Calu3 (cell line): ENCODE results near the gene CHST1. TPM values are rescaled to one million over a fixed set of nuclear protein-coding genes. Genes with fewer than 3 reads are reported as not detected.

Experiments
- BruUV-seq: library from RNA; stranded (reverse); fragments of 400-500 nt; replicated peaks from 2 replicates; lab custom pipeline; 2021; lab: Mats Ljungman, UMichigan
- CTCF ChIA-PET: fragments of 300-600 bp; sonication (Branson Sonifier 250); formaldehyde crosslinking; loops from one replicate; lab custom pipeline; 2022; ENCODE audit warnings: antibody characterized with exemption; lab: Charles Lee
- DNase-seq: peaks from one replicate; pipeline ENCODE4 v3.0.0; 2022
- H3K27ac Mint-ChIP-seq: one replicate; pipeline ENCODE4 v1.8.0; 2022; ENCODE audit warnings: mixed read lengths; ENCODE audit not compliant: unreplicated experiment
- H3K27me3 Mint-ChIP-seq: one replicate; pipeline ENCODE4 v1.8.0; 2022; ENCODE audit warnings: mixed read lengths; ENCODE audit not compliant: unreplicated experiment
- H3K36me3 Mint-ChIP-seq: one replicate; pipeline ENCODE4 v1.8.0; 2022; ENCODE audit warnings: mild to moderate bottlenecking, moderate library complexity, mixed read lengths; ENCODE audit not compliant: insufficient read depth, unreplicated experiment
- H3K4me1 Mint-ChIP-seq: one replicate; pipeline ENCODE4 v1.8.0; 2022; ENCODE audit warnings: mild to moderate bottlenecking, low read depth, mixed read lengths; ENCODE audit not compliant: unreplicated experiment
- H3K4me3 Mint-ChIP-seq: one replicate; pipeline ENCODE4 v1.8.0; 2022; ENCODE audit warnings: mild to moderate bottlenecking, low read depth, moderate library complexity, mixed read lengths; ENCODE audit not compliant: unreplicated experiment
- H3K9me3 Mint-ChIP-seq: one replicate; pipeline ENCODE4 v1.8.0; 2022; ENCODE audit warnings: low read depth, mixed read lengths; ENCODE audit not compliant: unreplicated experiment
- CTCF ChIP-seq: fragments of 200-600 bp; IDR thresholded peaks from one replicate; pipeline ENCODE4 v1.8.0; 2022; ENCODE audit warnings: antibody characterized with exemption; ENCODE audit not compliant: unreplicated experiment
- intact Hi-C: fragments of 100-400 bp; cut with micrococcal nuclease; formaldehyde crosslinking; loops from one replicate; pipeline ENCODE4 v1.10.0; 2022; ENCODE audit not compliant: unreplicated experiment
- total RNA-seq: library from RNA; stranded (reverse); gene quantifications from 2 replicates; pipeline ENCODE4 v1.2.3, GENCODE V29; 2022

CHST1 gene
- total RNA-seq, 1 experiment from 2014 or later: not detected

GRCh38 chr11:45650166-45651095 lies 15.0 kb downstream of the CHST1 start:
- no peak for DNase-seq
- H3K9me3 Mint-ChIP-seq: no peaks in the 10 kb centered on the region
- CTCF ChIA-PET: no interaction called here
- H3K36me3 Mint-ChIP-seq: no peaks in the 10 kb centered on the region
- no peak overlapping the region for H3K4me3 Mint-ChIP-seq
- intact Hi-C loops: loop anchor here (10.0 kb wide), 2 partner anchors 276 to 306 kb away; no protein-coding TSS in a partner anchor
- no peak for TF ChIP-seq CTCF
- no peaks in the 10 kb centered on the region for H3K4me1 Mint-ChIP-seq
- no peak overlapping the region for H3K27ac Mint-ChIP-seq
- H3K27me3 Mint-ChIP-seq: peaks cover 93% of the 10 kb centered on the region
- BruUV-seq: no TSS peak

GRCh38 chr11:45649544-45650165 lies 15.8 kb downstream of the CHST1 start:
- H3K36me3 Mint-ChIP-seq: no peaks in the 10 kb centered on the region
- H3K27me3 Mint-ChIP-seq: peaks cover 96% of the 10 kb centered on the region
- CTCF ChIA-PET: no interaction called here
- no peaks in the 10 kb centered on the region for H3K4me1 Mint-ChIP-seq
- no TSS peak for BruUV-seq
- no peak overlapping the region for H3K4me3 Mint-ChIP-seq
- DNase-seq: no peak
- intact Hi-C loops: loop anchor here (10.0 kb wide), 2 partner anchors 275 to 305 kb away; no protein-coding TSS in a partner anchor
- no peak overlapping the region for H3K27ac Mint-ChIP-seq
- no peaks in the 10 kb centered on the region for H3K9me3 Mint-ChIP-seq
- no peak for TF ChIP-seq CTCF

GRCh38 chr11:45648931-45649330 lies 16.5 kb downstream of the CHST1 start:
- peaks cover 96% of the 10 kb centered on the region for H3K27me3 Mint-ChIP-seq
- intact Hi-C loops: no loop called here
- no peak overlapping the region for H3K27ac Mint-ChIP-seq
- H3K4me1 Mint-ChIP-seq: no peaks in the 10 kb centered on the region
- no peaks in the 10 kb centered on the region for H3K9me3 Mint-ChIP-seq
- no peak overlapping the region for H3K4me3 Mint-ChIP-seq
- no peak for TF ChIP-seq CTCF
- no peaks in the 10 kb centered on the region for H3K36me3 Mint-ChIP-seq
- no peak for DNase-seq
- CTCF ChIA-PET: no interaction called here
- BruUV-seq: no TSS peak

- Mint-ChIP-seq H3K36me3 (no peaks in the 10 kb centered on the region), H3K9me3 (no peaks in the 10 kb centered on the region), H3K4me3 (no peak overlapping the region), H3K27ac (no peak overlapping the region), H3K4me1 (no peaks in the 10 kb centered on the region), H3K27me3 (peaks cover 96% of the 10 kb centered on the region)
- DNase-seq: no peak
- no TSS peak for BruUV-seq
- intact Hi-C loops: no loop called here
- CTCF ChIA-PET: no interaction called here
- no peak for TF ChIP-seq CTCF
These were observed 17.6 kb downstream of the CHST1 start for GRCh38 chr11:45647786-45648185.
